ENCODE results near the gene NAA60.
A peak's percentile ranks its signal among the peaks of the same experiment; 100 is the strongest.
"Not testable (repeated sequence)": the region's sequence is repeated elsewhere in the genome, so short reads cannot be mapped to it uniquely, and the experiment has no call there.

NAA60 gene

GRCh38 chr16:3496386-3496785, 52.9 kb downstream of the NAA60 start:
- H3K4me3 ChIP-seq (ENCODE audit: low read depth, low read length): no peak overlapping the region
- DNase-seq: no peak
- H3K27me3 ChIP-seq (replicated peaks): no peaks in the 10 kb centered on the region
- no peak for TF ChIP-seq CTCF (IDR thresholded peaks at IDR 0.05; ENCODE audit: low read depth, low read length, missing control alignments)
- no peak overlapping the region for H3K27ac ChIP-seq
- in situ Hi-C loops (cut with HindIII; ENCODE audit: low pct_ligation_motif_present, low sequenced_read_pairs): no loop called here
- no peaks in the 10 kb centered on the region for H3K36me3 ChIP-seq (replicated peaks)

GRCh38 chr16:3497771-3498170, 54.3 kb downstream of the NAA60 start:
- Histone ChIP-seq H3K27me3 (replicated peaks) (no peaks in the 10 kb centered on the region), H3K36me3 (replicated peaks) (no peaks in the 10 kb centered on the region), H3K27ac (no peak overlapping the region), H3K4me3 (ENCODE audit: low read depth, low read length) (no peak overlapping the region)
- no peak for TF ChIP-seq CTCF (IDR thresholded peaks at IDR 0.05; ENCODE audit: low read depth, low read length, missing control alignments)
- in situ Hi-C loops (cut with HindIII; ENCODE audit: low pct_ligation_motif_present, low sequenced_read_pairs): no loop called here
- no peak for DNase-seq

GRCh38 chr16:3498988-3499387, 55.5 kb downstream of the NAA60 start:
- no peaks in the 10 kb centered on the region for H3K27me3 ChIP-seq (replicated peaks)
- no peak overlapping the region for H3K4me3 ChIP-seq (ENCODE audit: low read depth, low read length)
- no peak for DNase-seq
- H3K27ac ChIP-seq: no peak overlapping the region
- H3K36me3 ChIP-seq (replicated peaks): no peaks in the 10 kb centered on the region
- in situ Hi-C loops (cut with HindIII; ENCODE audit: low pct_ligation_motif_present, low sequenced_read_pairs): no loop called here
- TF ChIP-seq CTCF (IDR thresholded peaks at IDR 0.05; ENCODE audit: low read depth, low read length, missing control alignments): no peak

GRCh38 chr16:3501412-3501761, 57.9 kb downstream of the NAA60 start:
- Histone ChIP-seq H3K27ac (peak overlapping the region; percentile 54), H3K4me3 (ENCODE audit: low read depth, low read length) (peak overlapping the region; percentile 83)
- H3K27me3 ChIP-seq (replicated peaks); H3K36me3 ChIP-seq (replicated peaks); DNase-seq; in situ Hi-C loops (cut with HindIII; ENCODE audit: low pct_ligation_motif_present, low sequenced_read_pairs): not testable (repeated sequence)

- DNase-seq: no peak
- Histone ChIP-seq H3K4me3 (ENCODE audit: low read depth, low read length) (peak overlapping the region; percentile 83), H3K36me3 (replicated peaks) (no peaks in the 10 kb centered on the region), H3K27ac (no peak overlapping the region), H3K27me3 (replicated peaks) (no peaks in the 10 kb centered on the region)
- TF ChIP-seq CTCF (IDR thresholded peaks at IDR 0.05; ENCODE audit: low read depth, low read length, missing control alignments): no peak
- in situ Hi-C loops (cut with HindIII; ENCODE audit: low pct_ligation_motif_present, low sequenced_read_pairs): no loop called here
Measured at GRCh38 chr16:3501783-3502400, 58.4 kb downstream of the NAA60 start.

GRCh38 chr16:3503523-3503922, 60.0 kb downstream of the NAA60 start:
- in situ Hi-C loops (cut with HindIII; ENCODE audit: low pct_ligation_motif_present, low sequenced_read_pairs): no loop called here
- DNase-seq: no peak
- Histone ChIP-seq H3K36me3 (replicated peaks) (peaks cover 2% of the 10 kb centered on the region), H3K27me3 (replicated peaks) (no peaks in the 10 kb centered on the region), H3K4me3 (ENCODE audit: low read depth, low read length) (no peak overlapping the region), H3K27ac (no peak overlapping the region)
- TF ChIP-seq CTCF (IDR thresholded peaks at IDR 0.05; ENCODE audit: low read depth, low read length, missing control alignments): no peak
